Right lobe of liver (tissue), 4 donors: Measurements from ENCODE around the gene TMEM203.

Experiments
- POLR2A ChIP-seq: fragments of 450-650 bp; IDR thresholded peaks from one replicate; pipeline ENCODE4 v1.6.1; 2017; ENCODE audit warnings: antibody characterized with exemption, mild to moderate bottlenecking
- TF ChIP-seq, protein P1 (sequence below), 4 donors: fragments of 200-600 bp in 3 of 4; fragments of 450-650 bp in 1 of 4; IDR thresholded peaks; one replicate each; pipeline versions ENCODE4 v1.5.1 to v1.8.0; 2016 to 2022; ENCODE audit warnings: antibody characterized with exemption in 4 of 4, mild to moderate bottlenecking in 2 of 4
- donor health status: DM: no; HTN: no; CAD: no.
- donor health status: DM: no; HTN: no; CAD: no.
- donor health status: DM: no; HTN: yes; CAD: no.

GRCh38 chr9:137228506-137228967 lies 23.1 kb upstream of the TMEM203 start:
- TF ChIP-seq, protein P1, sequence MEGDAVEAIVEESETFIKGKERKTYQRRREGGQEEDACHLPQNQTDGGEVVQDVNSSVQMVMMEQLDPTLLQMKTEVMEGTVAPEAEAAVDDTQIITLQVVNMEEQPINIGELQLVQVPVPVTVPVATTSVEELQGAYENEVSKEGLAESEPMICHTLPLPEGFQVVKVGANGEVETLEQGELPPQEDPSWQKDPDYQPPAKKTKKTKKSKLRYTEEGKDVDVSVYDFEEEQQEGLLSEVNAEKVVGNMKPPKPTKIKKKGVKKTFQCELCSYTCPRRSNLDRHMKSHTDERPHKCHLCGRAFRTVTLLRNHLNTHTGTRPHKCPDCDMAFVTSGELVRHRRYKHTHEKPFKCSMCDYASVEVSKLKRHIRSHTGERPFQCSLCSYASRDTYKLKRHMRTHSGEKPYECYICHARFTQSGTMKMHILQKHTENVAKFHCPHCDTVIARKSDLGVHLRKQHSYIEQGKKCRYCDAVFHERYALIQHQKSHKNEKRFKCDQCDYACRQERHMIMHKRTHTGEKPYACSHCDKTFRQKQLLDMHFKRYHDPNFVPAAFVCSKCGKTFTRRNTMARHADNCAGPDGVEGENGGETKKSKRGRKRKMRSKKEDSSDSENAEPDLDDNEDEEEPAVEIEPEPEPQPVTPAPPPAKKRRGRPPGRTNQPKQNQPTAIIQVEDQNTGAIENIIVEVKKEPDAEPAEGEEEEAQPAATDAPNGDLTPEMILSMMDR (IDR thresholded peaks at IDR 0.05): no peak
- no peak for TF ChIP-seq POLR2A
